Measurements from ENCODE around the gene SRRD. TPM values are rescaled to one million over a fixed set of nuclear protein-coding genes. Genes with fewer than 3 reads are reported as not detected.
A peak's percentile ranks its signal among the peaks of the same experiment; 100 is the strongest.

SRRD gene
- total RNA-seq, 2 experiments from 2014 or later: 24.8 to 26.3 TPM

DNA sequence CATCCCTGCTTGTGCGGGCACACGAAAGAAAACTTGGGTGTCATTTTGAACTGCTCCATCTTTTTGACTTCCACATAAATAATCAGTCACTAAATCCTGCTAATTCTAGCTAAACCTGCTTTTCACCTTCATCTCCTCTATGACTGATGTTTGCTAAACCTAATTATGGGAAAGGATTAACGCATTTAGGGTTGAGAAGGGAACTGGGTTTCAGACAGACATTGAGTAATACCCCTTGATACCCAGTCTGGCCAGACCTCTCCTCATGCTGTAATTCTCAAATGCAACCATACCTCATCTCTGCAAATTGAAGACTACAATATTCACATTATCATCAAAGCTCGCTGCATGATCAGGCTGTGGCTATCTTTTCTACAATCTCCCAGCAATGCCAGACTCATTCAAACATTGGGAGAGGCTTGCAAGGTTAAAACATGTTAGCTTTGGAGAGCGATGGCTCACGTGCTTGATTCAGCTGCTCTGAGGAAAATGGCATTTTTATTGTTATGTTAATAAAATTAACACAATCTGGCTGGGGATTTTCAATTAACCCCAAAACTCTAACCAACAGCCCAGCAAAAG is 2.5 kb upstream of the SRRD start:
- Mint-ChIP-seq H3K27me3 (no peaks in the 10 kb centered on the region), H3K4me3 (peak overlapping the region; percentile 75), H3K9me3 (no peaks in the 10 kb centered on the region), H3K27ac (peak overlapping the region; percentile 98), H3K36me3 (ENCODE audit: low read depth) (peaks cover 51% of the 10 kb centered on the region), H3K4me1 (ENCODE audit: low read depth) (peaks cover 76% of the 10 kb centered on the region)
- DNase-seq: no peak
- POLR2A ChIA-PET: interaction anchor here (0.7 to 3.6 kb wide), 4 partner anchors 11 to 192 kb away, joined by 3 to 14 read pairs (median 4); no protein-coding TSS in a partner anchor
- TF ChIP-seq, protein P1, sequence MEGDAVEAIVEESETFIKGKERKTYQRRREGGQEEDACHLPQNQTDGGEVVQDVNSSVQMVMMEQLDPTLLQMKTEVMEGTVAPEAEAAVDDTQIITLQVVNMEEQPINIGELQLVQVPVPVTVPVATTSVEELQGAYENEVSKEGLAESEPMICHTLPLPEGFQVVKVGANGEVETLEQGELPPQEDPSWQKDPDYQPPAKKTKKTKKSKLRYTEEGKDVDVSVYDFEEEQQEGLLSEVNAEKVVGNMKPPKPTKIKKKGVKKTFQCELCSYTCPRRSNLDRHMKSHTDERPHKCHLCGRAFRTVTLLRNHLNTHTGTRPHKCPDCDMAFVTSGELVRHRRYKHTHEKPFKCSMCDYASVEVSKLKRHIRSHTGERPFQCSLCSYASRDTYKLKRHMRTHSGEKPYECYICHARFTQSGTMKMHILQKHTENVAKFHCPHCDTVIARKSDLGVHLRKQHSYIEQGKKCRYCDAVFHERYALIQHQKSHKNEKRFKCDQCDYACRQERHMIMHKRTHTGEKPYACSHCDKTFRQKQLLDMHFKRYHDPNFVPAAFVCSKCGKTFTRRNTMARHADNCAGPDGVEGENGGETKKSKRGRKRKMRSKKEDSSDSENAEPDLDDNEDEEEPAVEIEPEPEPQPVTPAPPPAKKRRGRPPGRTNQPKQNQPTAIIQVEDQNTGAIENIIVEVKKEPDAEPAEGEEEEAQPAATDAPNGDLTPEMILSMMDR (IDR thresholded peaks at IDR 0.05): no peak
- CTCF ChIA-PET: interaction anchor here (0.9 to 7.7 kb wide), 10 partner anchors 11 to 192 kb away, joined by 3 to 48 read pairs (median 8); no protein-coding TSS in a partner anchor
- ATAC-seq: no peak
- intact Hi-C loops (cut with micrococcal nuclease): no loop called here

DNA sequence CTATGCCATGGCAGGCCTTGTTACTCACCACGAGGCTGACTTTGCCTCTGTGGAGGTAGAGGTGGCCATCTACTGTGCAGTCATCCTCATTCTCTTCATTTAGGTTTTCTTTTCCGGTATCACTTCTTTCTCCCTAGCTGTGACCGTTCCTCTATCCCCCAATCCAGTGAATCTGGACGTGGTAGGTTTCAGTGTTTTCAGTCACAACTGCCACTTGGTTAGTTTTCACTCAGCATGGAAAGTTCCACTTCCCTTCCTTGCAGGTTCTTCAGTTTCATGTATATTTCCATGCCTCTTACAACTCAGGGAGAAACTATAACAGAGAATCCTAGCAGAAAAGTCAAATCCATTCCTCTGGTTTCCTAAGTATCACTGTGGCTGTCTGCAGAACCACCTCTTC is 2.0 kb upstream of the SRRD start:
- H3K36me3 Mint-ChIP-seq (ENCODE audit: low read depth): peaks cover 47% of the 10 kb centered on the region
- peak overlapping the region; percentile 98 for H3K27ac Mint-ChIP-seq
- H3K4me3 Mint-ChIP-seq: peak overlapping the region; percentile 94
- POLR2A ChIA-PET: interaction anchor here (0.8 to 3.6 kb wide), 3 partner anchors 10 to 169 kb away, joined by 3 to 14 read pairs (median 5); no protein-coding TSS in a partner anchor
- CTCF ChIA-PET: interaction anchor here (0.9 to 7.7 kb wide), 13 partner anchors 8 to 192 kb away, joined by 3 to 48 read pairs (median 6); no protein-coding TSS in a partner anchor
- ATAC-seq: no peak
- no peaks in the 10 kb centered on the region for H3K27me3 Mint-ChIP-seq
- peaks cover 76% of the 10 kb centered on the region for H3K4me1 Mint-ChIP-seq (ENCODE audit: low read depth)
- TF ChIP-seq, protein P1 (IDR thresholded peaks at IDR 0.05): no peak
- H3K9me3 Mint-ChIP-seq: no peaks in the 10 kb centered on the region
- intact Hi-C loops (cut with micrococcal nuclease): no loop called here
- DNase-seq: peak; percentile 17

DNA sequence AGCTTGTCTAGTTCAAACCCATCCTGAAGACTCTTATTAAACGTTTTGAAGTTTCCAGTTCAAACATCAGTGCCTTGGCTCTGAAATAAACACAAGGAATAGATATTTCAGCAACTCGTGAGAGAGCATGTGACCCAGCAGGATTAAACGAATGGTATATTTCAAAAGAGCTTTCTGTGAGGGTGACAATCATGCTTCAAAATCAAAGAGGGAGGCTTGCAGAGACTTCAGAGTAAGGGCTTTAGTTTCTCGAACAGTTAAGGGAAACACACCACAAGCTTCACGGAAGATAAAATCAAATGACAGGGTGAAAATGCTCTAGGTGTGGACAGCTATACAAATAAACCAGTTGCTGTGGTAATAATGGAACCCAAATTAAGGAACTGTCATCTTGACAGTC is 1.5 kb upstream of the SRRD start:
- DNase-seq (no peak), ATAC-seq (no peak)
- H3K4me3 Mint-ChIP-seq: peak overlapping the region; percentile 94
- ChIA-PET CTCF (interaction anchor here (0.9 to 7.7 kb wide), 12 partner anchors 8 to 191 kb away, joined by 3 to 48 read pairs (median 7); no protein-coding TSS in a partner anchor), POLR2A (interaction anchor here (0.7 to 3.6 kb wide), 7 partner anchors 8 to 190 kb away, joined by 3 to 16 read pairs (median 4); no protein-coding TSS in a partner anchor)
- peak overlapping the region; percentile 98 for H3K27ac Mint-ChIP-seq
- H3K4me1 Mint-ChIP-seq (ENCODE audit: low read depth): peaks cover 71% of the 10 kb centered on the region
- intact Hi-C loops (cut with micrococcal nuclease): no loop called here
- TF ChIP-seq, protein P1 (IDR thresholded peaks at IDR 0.05): no peak
- no peaks in the 10 kb centered on the region for H3K27me3 Mint-ChIP-seq
- peaks cover 43% of the 10 kb centered on the region for H3K36me3 Mint-ChIP-seq (ENCODE audit: low read depth)
- no peaks in the 10 kb centered on the region for H3K9me3 Mint-ChIP-seq

DNA sequence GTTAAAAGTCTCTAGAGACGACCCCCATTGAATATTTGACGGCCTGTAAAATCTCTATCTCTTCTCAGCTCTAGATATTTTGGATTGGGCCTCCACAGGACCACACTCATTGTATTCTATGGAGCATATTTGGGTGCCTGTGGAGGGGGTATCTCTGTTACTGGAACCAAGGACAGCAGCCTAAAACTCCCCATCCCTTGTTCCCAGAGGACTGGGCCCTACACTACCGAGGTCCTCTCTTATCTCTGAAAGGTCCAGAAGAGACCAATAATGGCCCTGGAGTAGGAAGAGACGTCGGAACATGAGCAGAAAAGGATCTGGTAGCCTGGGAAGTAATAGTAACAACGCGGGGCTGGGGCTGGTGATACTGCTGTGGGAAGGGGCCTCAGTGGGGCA is 636 bp upstream of the SRRD start:
- no peaks in the 10 kb centered on the region for H3K27me3 Mint-ChIP-seq
- no peaks in the 10 kb centered on the region for H3K9me3 Mint-ChIP-seq
- TF ChIP-seq, protein P1 (IDR thresholded peaks at IDR 0.05): no peak
- POLR2A ChIA-PET: interaction anchor here (0.7 to 3.6 kb wide), 18 partner anchors 9 to 748 kb away, joined by 3 to 16 read pairs (median 4); partner anchors contain the start of genes ASPHD2 and TFIP11
- no peak for ATAC-seq
- H3K27ac Mint-ChIP-seq: peak overlapping the region; percentile 98
- peaks cover 35% of the 10 kb centered on the region for H3K36me3 Mint-ChIP-seq (ENCODE audit: low read depth)
- peaks cover 62% of the 10 kb centered on the region for H3K4me1 Mint-ChIP-seq (ENCODE audit: low read depth)
- CTCF ChIA-PET: interaction anchor here (1.1 to 7.7 kb wide), 11 partner anchors 9 to 190 kb away, joined by 3 to 48 read pairs (median 8); no protein-coding TSS in a partner anchor
- peak overlapping the region; percentile 94 for H3K4me3 Mint-ChIP-seq
- intact Hi-C loops (cut with micrococcal nuclease): no loop called here
- no peak for DNase-seq

DNA sequence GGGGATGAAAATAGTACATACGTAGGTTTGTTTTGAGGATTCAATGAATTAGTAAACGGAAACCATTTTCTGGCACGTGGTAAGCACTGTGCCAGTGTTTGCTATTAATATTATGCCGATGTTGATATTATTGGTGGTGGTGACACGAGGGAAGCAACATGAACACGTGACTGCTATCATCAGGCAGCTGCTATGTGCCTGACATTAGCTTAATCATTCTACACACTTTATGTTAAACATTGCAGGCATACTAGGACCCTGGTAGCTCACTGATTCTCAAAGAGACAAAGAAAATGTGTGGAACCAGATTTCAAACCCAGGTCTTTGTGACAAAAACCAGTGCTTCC is 656 bp downstream of the SRRD start:
- CTCF ChIA-PET: interaction anchor here (0.9 to 3.7 kb wide), 10 partner anchors 15 to 181 kb away, joined by 3 to 14 read pairs (median 3); no protein-coding TSS in a partner anchor
- no peak for DNase-seq
- TF ChIP-seq, protein P1 (IDR thresholded peaks at IDR 0.05): no peak
- ATAC-seq: no peak
- Mint-ChIP-seq H3K36me3 (ENCODE audit: low read depth) (peaks cover 36% of the 10 kb centered on the region), H3K27me3 (no peaks in the 10 kb centered on the region), H3K4me3 (peak overlapping the region; percentile 94), H3K9me3 (no peaks in the 10 kb centered on the region), H3K27ac (peak overlapping the region; percentile 89), H3K4me1 (ENCODE audit: low read depth) (peaks cover 54% of the 10 kb centered on the region)
- POLR2A ChIA-PET: interaction anchor here (0.6 to 3.6 kb wide), 17 partner anchors 8 to 198 kb away, joined by 3 to 16 read pairs (median 5); no protein-coding TSS in a partner anchor
- intact Hi-C loops (cut with micrococcal nuclease): no loop called here

Measured in activated CD8-positive, alpha-beta T cell treated with anti-CD3 and anti-CD28 coated beads for 36 hours (primary cell).